ENCODE measurements around the gene EVX2.

EVX2 gene

DNA sequence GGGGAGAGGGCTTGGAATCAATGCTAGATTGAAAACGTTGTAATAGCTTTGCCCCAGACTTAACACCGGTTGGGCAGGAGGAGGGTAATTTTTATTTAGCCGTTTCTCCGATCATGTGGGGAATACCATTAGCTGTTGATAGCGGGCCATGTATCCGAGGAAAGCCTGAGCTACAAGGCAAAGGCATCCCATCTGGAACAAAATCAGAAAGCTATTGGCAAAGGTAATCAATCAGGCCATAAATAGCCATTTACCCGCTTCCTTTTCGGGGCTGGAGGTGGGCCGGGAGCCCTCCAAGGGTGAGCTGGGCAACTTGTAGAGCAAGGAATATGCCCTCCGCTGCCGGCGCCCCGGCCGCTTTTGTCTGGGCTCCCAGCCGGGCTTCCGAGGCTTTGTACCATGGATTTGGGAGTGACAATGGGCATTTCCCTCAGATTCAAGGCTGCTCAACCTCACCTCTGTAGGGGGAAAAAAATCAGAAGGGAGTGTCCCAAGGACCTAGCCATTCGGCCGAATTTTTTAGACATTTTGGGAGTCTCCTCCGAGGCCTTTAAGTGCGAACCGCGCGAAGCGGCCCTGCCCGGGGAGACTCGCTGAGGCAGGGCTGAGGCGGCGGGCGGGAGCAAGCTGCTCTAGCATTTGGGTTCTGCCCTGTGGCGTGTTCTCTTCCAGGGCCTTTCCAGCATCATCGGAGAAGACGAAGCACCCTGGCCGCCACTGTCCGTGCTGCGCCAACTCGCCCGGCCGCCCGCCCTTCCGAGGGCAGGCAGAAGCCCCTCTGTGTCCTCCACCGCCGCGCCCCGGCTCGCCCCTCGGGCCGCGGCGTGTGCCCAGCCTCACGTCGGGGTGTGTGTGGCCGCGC lies 37.7 kb upstream of the EVX2 start:
- DNase-seq = no peak

DNA sequence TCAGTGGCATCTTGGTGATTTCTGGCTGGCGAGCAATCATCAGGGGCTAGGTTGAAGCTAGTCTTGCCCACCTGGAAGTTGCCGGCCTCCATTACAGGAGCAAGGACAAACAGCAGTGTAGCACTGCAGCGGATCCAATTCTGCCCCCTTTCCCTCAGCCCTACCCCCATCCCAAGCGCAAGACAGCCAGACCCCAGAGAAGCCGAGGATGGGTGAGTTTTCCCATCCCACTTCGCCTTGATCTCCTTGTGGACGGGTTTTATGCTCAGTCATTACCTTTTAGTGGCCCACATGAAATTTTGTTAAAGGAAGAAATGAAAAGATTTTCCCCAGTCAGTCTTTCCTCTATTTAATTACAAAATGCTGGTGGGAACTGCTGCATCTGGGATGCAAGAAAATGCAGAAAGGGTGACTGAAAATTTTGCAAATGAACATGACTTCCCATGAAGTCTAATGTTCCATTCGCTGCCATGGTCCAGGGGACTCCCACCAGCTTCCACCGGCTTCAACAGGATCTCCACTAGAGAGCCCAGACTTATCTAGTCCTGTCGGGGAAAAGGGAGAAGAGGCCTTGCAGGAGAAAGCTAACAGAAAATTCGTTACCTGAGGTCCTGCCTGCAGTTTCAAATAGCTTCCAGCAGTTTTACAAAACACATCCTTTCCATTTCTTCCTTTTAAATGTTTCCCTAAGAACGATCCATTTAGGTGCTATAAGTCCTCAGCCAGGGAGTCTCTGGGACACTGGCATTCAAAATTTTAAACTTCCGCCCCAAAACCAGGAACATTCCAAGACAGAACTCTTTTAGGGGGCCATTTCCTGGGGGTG lies 36.8 kb upstream of the EVX2 start:
- no peak for DNase-seq

DNA sequence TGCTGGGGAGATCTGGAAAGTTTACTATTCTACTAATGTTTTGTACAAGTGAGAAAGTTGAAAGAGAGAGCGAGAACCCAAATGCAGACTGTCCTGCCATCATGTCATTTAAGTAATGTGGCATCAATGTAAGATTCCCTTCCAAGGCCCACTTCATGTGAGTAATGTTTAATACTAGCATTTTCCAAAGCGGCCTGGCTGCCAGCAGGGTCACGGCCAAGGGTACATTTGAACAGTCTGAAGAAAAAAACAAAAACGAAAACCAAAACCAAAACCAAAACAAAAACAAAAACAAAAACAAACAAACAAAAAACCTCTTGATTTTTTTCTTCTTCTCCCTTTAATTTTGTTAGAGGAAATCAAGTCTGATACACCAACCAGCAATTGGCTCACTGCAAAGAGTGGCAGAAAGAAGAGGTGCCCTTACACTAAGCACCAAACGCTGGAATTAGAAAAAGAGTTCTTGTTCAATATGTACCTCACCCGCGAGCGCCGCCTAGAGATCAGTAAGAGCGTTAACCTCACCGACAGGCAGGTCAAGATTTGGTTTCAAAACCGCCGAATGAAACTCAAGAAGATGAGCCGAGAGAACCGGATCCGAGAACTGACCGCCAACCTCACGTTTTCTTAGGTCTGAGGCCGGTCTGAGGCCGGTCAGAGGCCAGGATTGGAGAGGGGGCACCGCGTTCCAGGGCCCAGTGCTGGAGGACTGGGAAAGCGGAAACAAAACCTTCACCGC lies 35.0 kb upstream of the EVX2 start:
- DNase-seq = no peak

DNA sequence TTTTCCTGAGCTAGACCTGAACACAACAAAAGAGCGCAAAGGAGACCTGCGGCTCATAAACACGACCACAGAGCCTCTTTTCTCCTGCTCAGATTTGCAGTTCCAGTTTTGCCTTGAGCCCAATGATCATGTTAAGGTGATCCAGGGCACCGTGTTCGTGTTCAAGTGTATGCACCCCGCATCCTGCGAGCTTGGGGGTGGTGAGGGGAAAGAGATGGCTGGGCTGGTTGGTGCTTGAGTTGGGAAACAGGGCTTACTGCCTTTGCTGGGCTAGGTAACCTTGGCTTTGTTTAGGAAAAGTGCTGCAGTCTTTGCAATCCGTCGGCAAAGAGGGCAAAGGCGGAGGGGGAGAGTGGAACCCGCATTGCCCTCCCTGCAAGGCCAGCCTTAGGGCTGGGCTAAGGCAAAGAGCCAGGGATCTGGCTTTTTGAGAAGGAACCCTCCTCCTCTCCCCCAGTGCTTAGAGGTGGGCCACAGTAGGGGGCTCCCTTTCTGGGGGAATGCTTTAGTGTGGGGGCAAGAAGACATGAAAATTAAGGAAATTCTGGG lies 34.1 kb upstream of the EVX2 start:
- DNase-seq = no peak

DNA sequence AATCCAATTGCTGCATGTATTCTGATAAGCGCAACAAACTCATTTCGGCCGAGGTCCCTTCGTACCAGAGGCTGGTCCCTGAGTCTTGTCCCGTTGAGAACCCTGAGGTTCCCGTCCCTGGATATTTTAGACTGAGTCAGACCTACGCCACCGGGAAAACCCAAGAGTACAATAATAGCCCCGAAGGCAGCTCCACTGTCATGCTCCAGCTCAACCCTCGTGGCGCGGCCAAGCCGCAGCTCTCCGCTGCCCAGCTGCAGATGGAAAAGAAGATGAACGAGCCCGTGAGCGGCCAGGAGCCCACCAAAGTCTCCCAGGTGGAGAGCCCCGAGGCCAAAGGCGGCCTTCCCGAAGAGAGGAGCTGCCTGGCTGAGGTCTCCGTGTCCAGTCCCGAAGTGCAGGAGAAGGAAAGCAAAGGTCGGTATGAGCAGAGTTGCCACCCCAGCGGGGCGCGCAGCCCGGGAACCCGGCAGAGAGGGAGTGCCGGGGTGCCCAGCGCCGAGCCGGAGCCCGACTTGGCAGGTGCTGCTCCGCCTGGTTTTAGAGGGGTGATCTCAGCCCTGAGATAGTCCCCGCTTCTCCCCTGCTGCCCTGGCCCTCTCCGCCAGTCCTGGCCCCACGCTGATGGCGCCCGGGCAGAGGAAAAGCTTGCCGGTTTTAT lies 33.5 kb upstream of the EVX2 start:
- DNase-seq = no peak

DNA sequence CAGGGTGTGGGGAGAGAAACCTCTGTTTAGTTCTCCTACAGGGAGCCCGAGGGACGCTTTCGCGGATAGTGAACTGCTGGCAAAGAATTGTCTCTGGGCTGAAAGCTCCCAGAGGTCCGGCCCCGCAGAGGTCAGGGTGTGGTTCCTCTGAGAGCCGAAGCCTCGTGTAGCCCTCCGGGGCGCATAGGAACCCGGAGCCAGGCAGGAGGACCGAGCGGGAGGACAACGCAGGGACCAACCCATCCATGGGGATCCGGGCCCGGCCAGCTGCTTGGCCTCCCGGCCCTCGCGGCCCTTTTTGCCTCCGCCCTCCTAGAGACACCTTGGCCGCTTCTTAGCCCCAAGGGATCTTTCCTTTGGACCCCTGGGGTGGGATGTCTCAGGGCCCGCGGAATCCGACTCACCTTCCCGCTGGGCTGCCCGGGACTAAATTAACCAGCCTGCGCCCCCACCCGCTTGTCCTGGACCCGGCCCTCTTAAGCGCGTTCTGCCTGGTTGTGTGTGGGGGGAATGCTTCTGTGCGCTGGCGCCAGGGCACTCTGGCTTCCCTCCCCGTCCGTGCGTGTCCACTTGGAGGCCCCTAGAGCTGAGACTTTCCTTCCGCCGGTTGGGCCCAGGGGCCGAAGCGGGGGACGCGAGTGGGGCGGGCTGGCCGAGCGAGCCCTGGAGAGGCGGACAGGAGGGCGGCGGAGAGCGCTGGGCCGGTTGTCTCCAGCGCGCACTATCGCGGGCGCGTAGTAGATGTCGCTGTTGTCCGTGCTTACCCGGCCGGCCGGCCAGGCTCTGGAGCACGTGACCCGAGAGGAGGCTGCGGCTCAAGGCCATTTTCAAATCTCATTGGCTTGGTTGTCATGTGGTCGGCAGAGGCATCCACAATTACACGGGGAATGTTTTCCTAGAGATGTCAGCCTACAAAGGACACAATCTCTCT lies 32.4 kb upstream of the EVX2 start, which contains the start of gene HOXD10:
Gene HOXD10 (plus strand): TSS at position 896 of the 931 bp plus-strand sequence. CDS start 56 bp downstream, outside the sequence.
- no peak for DNase-seq

DNA sequence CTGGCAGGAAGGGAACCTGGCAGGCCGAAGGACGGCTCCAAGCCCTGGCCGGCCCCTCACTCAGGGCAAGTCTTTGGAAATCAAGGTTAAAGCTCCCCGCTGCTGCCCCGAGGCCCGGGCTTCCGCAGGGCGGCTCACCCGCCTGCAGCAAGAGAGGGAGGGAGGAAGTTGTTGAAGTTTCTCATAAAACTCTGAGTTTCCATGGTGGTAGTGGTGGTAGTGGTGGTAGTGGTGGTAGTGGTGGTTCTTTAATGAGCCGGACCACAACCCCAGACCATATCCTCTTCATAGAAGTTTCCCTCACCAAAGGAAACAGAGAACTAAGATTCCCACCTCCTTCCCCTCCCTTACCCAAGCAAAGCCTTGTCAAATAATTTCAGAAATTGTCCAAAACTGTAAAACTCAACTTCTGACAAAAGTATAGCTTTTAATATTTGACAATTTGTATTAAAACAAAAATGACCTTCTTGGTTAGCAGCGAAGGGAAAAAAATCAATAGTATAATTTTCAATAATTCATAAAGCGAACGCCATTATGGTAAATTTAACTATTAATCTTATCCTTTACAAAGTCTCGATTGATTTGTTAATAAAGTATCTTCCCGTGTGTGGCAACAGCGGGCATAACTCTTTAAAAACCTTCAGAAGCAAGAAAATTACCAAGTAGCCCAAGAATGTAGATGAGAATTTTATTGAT lies 31.3 kb upstream of the EVX2 start:
- DNase-seq = no peak

DNA sequence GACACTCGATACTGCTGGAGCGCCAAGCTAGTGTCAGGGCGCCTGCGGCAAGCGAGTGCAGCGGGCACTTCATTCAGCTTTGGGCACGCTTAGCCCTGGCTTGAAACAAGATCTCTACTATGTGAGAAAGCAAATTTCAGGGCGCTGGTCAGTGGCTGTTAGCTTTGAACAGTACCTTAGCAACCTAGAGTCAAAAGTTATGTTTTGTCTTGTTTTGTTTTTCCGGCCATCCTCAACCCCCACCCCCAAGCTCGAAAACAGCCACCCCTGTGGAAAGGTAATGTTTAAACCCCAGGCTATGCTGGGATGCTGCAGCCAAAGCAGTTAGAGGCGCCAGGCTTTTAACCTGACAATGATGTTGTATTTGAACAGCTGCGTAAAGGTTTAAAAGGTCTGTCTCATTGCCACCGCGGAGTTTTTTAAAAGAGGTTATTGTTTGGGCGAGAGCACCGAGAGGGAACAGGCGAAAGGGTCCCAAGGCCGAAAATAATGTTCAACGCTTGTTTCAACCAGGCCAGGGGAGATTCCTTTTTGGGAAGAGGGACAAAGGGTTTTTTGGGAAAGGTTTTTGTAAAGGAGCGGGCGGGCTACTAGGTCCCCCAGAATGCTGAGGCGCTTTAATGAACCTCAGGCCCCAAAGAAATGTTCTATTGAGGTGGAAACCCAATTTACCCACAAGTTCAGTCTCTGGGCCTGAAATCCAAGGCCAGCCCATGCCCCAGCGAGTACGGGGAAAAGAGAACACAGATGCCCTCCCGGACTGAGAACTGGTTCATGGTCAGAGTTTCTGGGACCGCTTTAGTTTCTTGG lies 30.6 kb upstream of the EVX2 start:
- no peak for DNase-seq

DNA sequence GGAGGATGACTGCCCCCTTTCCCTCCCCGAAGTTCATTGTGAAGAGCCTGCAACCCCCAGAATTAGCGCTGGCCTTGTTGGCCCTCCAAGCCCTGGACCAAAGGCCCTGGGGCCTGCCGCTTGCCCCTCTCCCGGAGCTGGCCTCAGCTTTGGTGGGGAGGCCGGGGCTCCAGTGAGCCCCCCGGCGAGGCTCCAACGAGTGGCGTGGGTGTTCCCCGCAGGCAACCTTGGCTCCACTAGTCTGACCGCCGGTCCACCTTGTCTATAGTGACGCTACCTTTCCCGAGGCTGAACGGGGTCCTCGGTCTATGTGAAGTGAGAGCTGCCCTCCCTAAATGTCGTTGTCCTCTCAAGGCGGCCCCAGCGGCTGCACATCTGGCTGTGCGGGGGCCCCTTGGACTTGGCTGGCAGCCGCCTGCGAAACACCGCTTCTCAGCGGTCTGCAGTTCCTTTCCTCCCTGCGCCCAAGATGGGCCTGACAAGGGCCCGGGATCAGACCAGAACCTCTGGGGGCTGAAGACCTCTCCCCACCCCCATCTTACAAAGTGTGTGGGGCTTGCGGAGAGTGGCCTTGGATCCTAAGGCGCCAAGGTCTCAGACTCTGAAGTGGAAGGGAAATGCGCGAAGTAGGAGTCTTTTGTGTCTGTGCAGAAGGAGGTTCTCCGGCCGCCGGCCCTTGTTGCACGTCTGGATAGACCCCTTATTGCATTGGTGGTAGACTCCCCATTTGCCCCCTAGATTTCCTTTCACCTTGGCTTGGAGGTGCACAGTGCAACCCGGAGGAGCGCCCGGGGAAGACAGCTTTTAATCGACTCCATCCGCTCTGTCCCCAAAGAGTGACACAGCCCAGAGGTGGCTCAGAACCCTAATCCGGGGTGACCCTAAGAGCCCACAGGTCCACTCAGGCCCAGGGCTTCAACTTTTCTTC lies 28.9 kb upstream of the EVX2 start:
- DNase-seq = no peak

DNA sequence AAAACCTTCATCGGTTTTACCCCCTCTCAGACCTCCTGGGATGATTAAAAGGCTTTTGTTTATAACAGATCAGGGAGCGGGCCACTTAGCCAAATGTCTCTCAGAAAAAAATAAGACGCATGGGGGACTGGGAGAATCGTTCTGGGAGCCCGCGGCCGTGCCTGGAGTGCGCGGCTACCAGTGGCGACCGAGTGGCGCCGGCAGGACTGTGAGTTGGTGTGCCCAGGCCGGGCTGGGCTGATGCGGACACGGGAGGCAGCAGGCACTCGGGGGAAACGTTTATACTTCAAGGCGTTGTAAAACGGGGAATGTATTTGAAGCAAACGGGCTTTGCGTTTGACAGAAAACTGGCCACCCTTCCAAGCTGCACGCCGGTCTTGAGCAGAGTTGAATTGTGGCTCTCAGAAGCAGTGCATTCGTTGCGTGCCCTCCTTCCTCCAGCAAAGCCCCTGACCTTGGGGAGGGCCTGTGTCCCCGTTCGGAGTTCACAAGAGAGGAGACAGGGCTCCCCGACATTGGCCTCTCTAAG lies 28.1 kb upstream of the EVX2 start:
- DNase-seq = no peak

DNA sequence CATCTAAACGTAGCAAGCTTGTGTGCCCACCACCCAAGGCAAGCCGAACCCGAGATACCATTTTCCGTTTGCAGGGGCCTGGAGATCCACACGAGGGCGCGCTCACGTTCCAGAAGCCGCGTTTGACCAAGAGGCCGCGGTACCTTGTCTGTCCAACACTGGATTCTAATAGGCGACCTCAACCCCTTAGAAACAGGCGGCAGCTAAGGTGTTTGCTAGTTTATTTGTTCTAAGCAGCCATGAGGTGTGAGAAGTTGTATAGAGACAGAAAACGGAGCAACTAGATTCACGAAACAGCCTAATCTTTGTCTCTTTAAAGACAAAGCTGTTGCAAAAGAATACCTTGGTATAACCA lies 27.5 kb upstream of the EVX2 start:
- DNase-seq = no peak

DNA sequence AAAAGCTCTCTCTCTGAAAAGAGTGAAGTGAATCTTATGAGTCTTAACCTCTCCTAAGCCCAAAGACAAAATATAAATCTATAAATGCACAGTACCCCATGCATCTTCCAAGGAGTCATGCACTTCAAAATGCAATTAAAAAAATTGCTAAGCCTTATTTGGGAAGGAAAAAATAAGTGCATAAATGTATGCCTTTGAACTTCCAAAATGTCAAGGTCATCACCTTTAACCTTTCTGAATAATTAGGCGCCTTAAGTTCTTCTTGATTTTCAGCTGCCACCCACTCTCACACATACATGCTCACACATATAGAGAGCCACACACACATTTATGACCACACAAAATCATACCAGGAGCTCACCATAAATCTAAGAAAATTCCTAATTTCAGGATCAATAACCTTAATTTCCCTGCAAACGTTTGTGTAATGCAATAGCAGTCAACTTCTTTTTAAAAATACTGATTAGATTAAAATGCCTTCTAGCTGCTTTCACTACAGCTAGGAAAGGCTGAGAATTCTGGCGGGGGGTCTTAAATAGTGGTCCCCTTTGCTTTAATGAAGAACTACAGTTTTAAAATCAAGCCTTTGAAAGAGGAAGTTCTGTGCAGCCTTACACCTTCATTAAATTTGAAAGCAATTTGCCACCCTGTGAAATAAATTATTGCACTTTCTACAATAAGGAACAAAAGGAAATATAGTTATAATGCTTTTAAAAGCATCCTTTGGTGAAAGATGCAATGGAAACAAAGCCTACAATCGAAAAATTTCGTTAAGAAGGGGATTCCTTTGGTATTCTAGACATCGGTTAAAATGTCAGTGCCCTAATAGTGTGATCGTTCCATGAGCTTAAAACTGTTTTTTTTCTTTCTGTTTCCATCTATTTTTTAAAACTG lies 26.9 kb upstream of the EVX2 start:
- no peak for DNase-seq

DNA sequence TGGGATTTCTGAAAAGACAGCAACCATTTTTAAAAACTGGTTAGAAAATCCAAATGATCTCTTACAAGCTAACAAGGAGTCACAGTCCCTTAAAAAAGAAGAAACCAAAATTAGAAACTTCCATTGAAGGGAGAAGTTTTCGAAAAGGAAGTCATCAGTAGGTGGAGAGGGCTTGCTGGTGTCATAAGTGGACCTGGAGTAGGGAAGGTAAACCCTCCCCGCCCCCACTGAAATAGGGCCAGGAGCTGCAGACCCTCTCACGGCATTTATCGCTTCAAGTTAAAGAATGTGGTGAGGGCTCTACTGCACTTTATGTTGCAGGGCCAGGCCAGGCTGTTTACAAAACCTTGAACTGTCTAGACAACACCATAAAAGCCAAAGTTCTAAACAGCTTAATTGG lies 26.2 kb upstream of the EVX2 start:
- no peak for DNase-seq

DNA sequence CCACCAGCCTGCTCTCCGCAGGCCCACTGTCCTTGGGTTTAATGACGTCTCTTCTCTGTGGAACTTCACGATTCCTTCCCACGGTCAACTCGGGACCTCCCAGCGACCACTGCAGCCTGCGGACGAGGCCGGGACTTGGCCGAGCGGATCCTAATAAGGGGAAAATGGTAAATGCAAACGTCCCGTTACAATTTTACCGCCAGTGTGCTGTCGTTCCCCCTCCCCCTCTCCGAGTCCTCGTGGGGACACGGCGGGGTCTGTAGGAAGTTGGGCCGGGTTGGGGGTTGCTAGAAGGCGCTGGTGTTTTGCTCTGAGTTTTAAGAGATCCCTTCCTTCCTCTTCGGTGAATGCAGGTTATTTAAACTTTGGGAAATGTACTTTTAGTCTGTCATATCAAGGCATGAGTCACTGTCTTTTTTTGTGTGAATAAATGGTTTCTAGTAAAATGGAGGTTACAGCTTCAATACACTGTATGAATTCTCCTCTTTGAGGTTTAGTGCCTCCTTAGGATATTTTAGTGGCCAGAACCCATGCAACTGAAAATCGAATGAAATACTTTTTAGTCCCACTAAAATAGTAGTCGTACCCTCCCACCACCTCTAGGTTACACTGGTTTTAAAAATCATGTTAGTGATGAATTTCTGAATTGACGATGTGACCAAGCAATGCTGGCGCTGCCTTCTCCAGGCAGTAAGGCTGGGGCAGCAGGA lies 25.6 kb upstream of the EVX2 start:
- DNase-seq = no peak

DNA sequence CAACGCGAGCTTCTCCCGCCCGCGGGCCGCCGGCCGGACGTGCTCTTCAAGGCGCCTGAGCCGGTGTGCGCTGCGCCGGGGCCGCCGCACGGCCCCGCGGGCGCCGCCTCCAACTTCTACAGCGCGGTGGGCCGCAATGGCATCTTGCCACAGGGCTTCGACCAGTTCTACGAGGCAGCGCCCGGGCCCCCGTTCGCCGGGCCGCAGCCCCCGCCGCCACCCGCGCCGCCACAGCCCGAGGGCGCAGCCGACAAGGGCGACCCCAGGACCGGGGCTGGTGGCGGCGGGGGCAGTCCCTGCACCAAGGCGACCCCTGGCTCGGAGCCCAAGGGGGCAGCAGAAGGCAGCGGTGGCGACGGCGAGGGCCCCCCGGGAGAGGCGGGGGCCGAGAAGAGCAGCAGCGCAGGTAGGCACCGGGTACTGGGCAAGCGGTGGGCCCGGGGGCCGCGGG lies 24.0 kb upstream of the EVX2 start:
- DNase-seq = no peak
